MM.1S (cell line): Measurements from ENCODE around the gene HEBP1.

Experiments used
- DNase-seq: peaks from one replicate; pipeline ENCODE4 v3.0.0-alpha.2; 2015
- H2AFZ ChIP-seq: fragments of 300-600 bp; sonication (generic); 2 replicates; pipeline ENCODE4 v1.6.0; 2016; ENCODE audit warnings: antibody characterized with exemption, low read length
- H3F3A ChIP-seq: fragments of 300-600 bp; sonication (generic); 2 replicates; pipeline ENCODE4 v1.6.1; 2016; ENCODE audit warnings: mild to moderate bottlenecking, antibody characterized with exemption, low read length, moderate library complexity, mixed read lengths; ENCODE audit not compliant: insufficient read depth
- H3K27ac ChIP-seq: fragments of 300-600 bp; sonication (generic); 2 replicates; pipeline ENCODE4 v1.5.1; 2016; ENCODE audit warnings: mild to moderate bottlenecking, low read length
- H3K27me3 ChIP-seq: fragments of 300-600 bp; sonication (generic); replicated peaks from 2 replicates; pipeline ENCODE4 v1.6.0; 2016; ENCODE audit warnings: low read length; ENCODE audit not compliant: insufficient read depth
- H3K36me3 ChIP-seq: fragments of 300-600 bp; sonication (generic); replicated peaks from 2 replicates; pipeline ENCODE4 v1.6.1; 2016; ENCODE audit warnings: mild to moderate bottlenecking, low read length, mixed read lengths; ENCODE audit not compliant: insufficient read depth
- H3K4me1 ChIP-seq: fragments of 300-600 bp; sonication (generic); 2 replicates; pipeline ENCODE4 v1.6.1; 2016; ENCODE audit warnings: low read length, mixed read lengths
- H3K4me2 ChIP-seq: fragments of 300-600 bp; sonication (generic); 2 replicates; pipeline ENCODE4 v1.6.0; 2016; ENCODE audit warnings: low read depth, low read length
- H3K4me3 ChIP-seq: fragments of 300-600 bp; sonication (generic); 2 replicates; pipeline ENCODE4 v1.5.1; 2016; ENCODE audit warnings: low read length, mixed read lengths
- H3K79me2 ChIP-seq: fragments of 300-600 bp; sonication (generic); 2 replicates; pipeline ENCODE4 v1.6.1; 2016; ENCODE audit warnings: mixed run types, low read length, mixed read lengths
- H3K9ac ChIP-seq: fragments of 300-600 bp; sonication (generic); 2 replicates; pipeline ENCODE4 v1.6.1; 2016; ENCODE audit warnings: low read length, mixed read lengths
- H3K9me2 ChIP-seq: fragments of 300-600 bp; sonication (generic); replicated peaks from 2 replicates; pipeline ENCODE4 v1.6.1; 2016; ENCODE audit warnings: mild to moderate bottlenecking, low read length, mixed read lengths; ENCODE audit not compliant: insufficient read depth
- H3K9me3 ChIP-seq: fragments of 300-600 bp; sonication (generic); replicated peaks from 2 replicates; pipeline ENCODE4 v1.6.1; 2016; ENCODE audit warnings: mild to moderate bottlenecking, low read length, mixed read lengths; ENCODE audit not compliant: insufficient read depth
- H4K20me1 ChIP-seq: fragments of 300-600 bp; sonication (generic); 2 replicates; pipeline ENCODE4 v1.6.1; 2016; ENCODE audit warnings: mild to moderate bottlenecking, low read length, moderate library complexity, mixed read lengths; ENCODE audit not compliant: insufficient read depth
- EZH2 ChIP-seq: fragments of 300-600 bp; sonication (generic); optimal IDR thresholded peaks from 2 replicates; pipeline ENCODE3; 2017; ENCODE audit warnings: low read depth, mild to moderate bottlenecking, antibody characterized with exemption, low read length, mixed read lengths
- EZH2phosphoT487 ChIP-seq: fragments of 300-600 bp; sonication (generic); IDR thresholded peaks from 2 replicates; pipeline ENCODE4 v1.6.1; 2018; ENCODE audit warnings: antibody characterized with exemption, low read length
- TF ChIP-seq, protein P1 (sequence below): fragments of 300-600 bp; sonication (generic); IDR thresholded peaks from 2 replicates; pipeline ENCODE4 v1.5.1; 2016; ENCODE audit warnings: antibody characterized with exemption, low read length, mixed read lengths

Gene HEBP1

DNA sequence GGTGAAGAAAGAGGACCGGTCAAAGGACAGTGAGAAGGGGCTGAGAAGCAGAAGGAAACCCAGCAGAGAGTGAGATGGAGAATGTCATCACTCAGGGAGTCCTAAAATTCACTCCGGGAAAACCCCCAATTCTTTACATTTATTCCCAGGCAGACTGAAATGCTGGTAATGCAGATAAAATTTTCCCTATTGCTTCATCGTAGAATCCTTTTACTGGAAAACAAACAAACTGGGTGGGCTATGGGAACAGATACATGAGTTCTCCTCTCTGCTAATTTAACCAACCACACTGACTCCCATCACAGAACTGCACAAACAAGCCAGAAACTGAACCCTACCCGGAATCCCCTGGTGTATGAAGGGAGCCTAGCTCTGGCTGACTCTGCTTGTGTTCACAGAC is 20.9 kb downstream of the HEBP1 start:
- Histone ChIP-seq H3K9ac (no peak overlapping the region), H3K27me3 (no peaks in the 10 kb centered on the region), H3K36me3 (no peaks in the 10 kb centered on the region), H3K27ac (no peak overlapping the region), H3K4me1 (no peaks in the 10 kb centered on the region), H3K9me3 (no peaks in the 10 kb centered on the region), H2AFZ (no peak overlapping the region), H3K4me3 (no peak overlapping the region), H3K79me2 (no peaks in the 10 kb centered on the region), H3K4me2 (no peak overlapping the region), H4K20me1 (no peaks in the 10 kb centered on the region), H3F3A (no peaks in the 10 kb centered on the region), H3K9me2 (no peaks in the 10 kb centered on the region)
- TF ChIP-seq, protein P1, sequence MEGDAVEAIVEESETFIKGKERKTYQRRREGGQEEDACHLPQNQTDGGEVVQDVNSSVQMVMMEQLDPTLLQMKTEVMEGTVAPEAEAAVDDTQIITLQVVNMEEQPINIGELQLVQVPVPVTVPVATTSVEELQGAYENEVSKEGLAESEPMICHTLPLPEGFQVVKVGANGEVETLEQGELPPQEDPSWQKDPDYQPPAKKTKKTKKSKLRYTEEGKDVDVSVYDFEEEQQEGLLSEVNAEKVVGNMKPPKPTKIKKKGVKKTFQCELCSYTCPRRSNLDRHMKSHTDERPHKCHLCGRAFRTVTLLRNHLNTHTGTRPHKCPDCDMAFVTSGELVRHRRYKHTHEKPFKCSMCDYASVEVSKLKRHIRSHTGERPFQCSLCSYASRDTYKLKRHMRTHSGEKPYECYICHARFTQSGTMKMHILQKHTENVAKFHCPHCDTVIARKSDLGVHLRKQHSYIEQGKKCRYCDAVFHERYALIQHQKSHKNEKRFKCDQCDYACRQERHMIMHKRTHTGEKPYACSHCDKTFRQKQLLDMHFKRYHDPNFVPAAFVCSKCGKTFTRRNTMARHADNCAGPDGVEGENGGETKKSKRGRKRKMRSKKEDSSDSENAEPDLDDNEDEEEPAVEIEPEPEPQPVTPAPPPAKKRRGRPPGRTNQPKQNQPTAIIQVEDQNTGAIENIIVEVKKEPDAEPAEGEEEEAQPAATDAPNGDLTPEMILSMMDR, result no peak
- TF ChIP-seq EZH2phosphoT487 (no peak), EZH2 (no peak)
- no peak for DNase-seq

DNA sequence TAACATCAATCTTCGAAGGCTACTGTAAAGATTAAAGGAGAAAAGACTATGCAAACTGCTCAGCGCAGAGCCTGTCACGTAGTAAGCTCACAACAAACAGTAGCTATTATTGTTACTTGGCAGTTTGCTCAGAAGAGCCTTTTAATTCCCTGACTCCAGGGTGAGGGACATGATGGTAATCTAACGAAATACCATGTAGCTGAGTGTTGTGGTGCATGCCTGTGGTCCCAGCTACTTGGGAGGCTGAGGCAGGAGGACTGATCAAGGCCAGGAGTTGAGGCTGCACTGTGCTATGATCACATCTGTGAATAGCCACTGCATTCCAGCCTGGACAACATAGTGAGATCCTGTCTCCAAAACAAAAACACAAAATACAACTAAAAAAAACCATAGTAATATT is 22.8 kb downstream of the HEBP1 start:
- H3K9me2 ChIP-seq, result no peaks in the 10 kb centered on the region
- no peak overlapping the region for H3K4me2 ChIP-seq
- H3K27ac ChIP-seq, result no peak overlapping the region
- TF ChIP-seq, protein P1, result no peak
- no peak for TF ChIP-seq EZH2phosphoT487
- TF ChIP-seq EZH2, result no peak
- no peaks in the 10 kb centered on the region for H3K36me3 ChIP-seq
- H3K4me1 ChIP-seq, result no peaks in the 10 kb centered on the region
- no peaks in the 10 kb centered on the region for H3K9me3 ChIP-seq
- H3K27me3 ChIP-seq, result no peaks in the 10 kb centered on the region
- no peak overlapping the region for H2AFZ ChIP-seq
- H3K4me3 ChIP-seq, result no peak overlapping the region
- no peak overlapping the region for H3K9ac ChIP-seq
- H3K79me2 ChIP-seq, result no peaks in the 10 kb centered on the region
- H4K20me1 ChIP-seq, result no peaks in the 10 kb centered on the region
- H3F3A ChIP-seq, result no peaks in the 10 kb centered on the region
- no peak for DNase-seq

DNA sequence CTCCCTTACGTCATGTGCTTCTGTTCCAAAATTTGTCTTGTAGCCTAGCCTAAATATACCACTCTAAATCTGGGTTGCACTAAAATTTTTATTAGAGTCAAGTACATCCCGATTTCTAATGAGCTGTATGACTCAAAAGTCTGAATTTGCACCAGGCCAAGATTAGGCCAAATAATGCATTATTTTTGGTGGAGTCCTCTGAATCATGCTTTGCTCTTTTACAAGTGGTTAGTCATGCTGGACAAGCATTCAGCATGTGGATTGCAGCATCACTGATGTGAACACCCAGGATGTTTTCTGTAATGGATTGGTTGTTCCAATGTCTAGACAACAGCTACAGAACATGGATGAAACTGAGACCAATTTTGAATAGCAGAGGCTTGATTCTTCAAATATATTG is 23.7 kb downstream of the HEBP1 start:
- no peak overlapping the region for H3K4me3 ChIP-seq
- H3K36me3 ChIP-seq, result no peaks in the 10 kb centered on the region
- no peaks in the 10 kb centered on the region for H3F3A ChIP-seq
- H3K4me1 ChIP-seq, result no peaks in the 10 kb centered on the region
- no peak overlapping the region for H3K9ac ChIP-seq
- no peak for DNase-seq
- TF ChIP-seq EZH2, result no peak
- H3K9me2 ChIP-seq, result no peaks in the 10 kb centered on the region
- no peaks in the 10 kb centered on the region for H3K27me3 ChIP-seq
- no peak overlapping the region for H2AFZ ChIP-seq
- H3K27ac ChIP-seq, result no peak overlapping the region
- H3K79me2 ChIP-seq, result no peaks in the 10 kb centered on the region
- no peaks in the 10 kb centered on the region for H4K20me1 ChIP-seq
- H3K4me2 ChIP-seq, result no peak overlapping the region
- no peaks in the 10 kb centered on the region for H3K9me3 ChIP-seq

DNA sequence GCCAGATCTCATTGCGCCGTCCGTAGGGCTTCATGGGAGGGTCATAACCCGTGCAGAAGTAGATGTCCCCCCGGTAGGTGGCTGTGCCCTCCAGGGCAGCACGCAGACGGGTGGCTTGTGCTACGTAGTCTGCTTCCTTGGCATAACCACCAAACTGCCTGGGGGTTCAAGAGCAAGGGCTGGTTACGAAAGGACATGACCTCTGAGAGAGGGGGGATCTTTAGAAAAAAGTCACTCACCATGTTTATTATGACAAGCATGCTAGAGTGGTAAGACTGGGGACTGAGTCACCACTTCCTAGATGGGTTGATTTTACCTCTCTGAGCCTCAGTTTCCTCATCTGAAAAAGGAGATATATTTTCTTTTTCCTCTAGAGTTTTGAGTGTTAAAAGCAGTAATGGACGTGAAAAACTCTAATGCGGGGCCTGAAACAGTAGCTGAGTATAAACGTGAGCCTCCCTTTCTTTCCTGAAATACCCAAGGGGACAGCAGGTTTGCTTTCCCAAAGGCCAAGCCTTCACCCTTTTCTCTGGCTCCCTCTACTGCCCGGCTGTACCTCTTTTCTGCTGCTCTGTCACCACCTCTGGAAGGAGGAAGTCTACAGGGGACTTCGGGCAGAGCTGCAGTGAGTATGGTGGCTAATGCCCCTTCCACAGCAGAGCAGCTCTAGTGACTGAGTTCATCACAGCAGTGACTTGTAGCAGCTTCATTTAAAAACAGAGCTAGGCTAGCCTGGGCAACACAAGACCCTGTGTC is 24.6 kb downstream of the HEBP1 start:
- Histone ChIP-seq H4K20me1 (no peaks in the 10 kb centered on the region), H3F3A (no peaks in the 10 kb centered on the region), H3K36me3 (no peaks in the 10 kb centered on the region), H2AFZ (no peak overlapping the region), H3K9ac (no peak overlapping the region; the same call in 1 of the 2 replicates), H3K27me3 (no peaks in the 10 kb centered on the region), H3K4me2 (peak overlapping the region; percentile 42; the same call in 1 of the 2 replicates), H3K9me3 (no peaks in the 10 kb centered on the region), H3K9me2 (no peaks in the 10 kb centered on the region), H3K27ac (no peak overlapping the region), H3K4me1 (no peaks in the 10 kb centered on the region), H3K4me3 (no peak overlapping the region), H3K79me2 (no peaks in the 10 kb centered on the region)
- DNase-seq, result peak; percentile 75
- no peak for TF ChIP-seq EZH2
- TF ChIP-seq, protein P1, result peak; percentile 80
